ENCODE results near the gene OPA3.
"Not testable (repeated sequence)": the region's sequence is repeated elsewhere in the genome, so short reads cannot be mapped to it uniquely, and the experiment has no call there.

Gene OPA3

DNA sequence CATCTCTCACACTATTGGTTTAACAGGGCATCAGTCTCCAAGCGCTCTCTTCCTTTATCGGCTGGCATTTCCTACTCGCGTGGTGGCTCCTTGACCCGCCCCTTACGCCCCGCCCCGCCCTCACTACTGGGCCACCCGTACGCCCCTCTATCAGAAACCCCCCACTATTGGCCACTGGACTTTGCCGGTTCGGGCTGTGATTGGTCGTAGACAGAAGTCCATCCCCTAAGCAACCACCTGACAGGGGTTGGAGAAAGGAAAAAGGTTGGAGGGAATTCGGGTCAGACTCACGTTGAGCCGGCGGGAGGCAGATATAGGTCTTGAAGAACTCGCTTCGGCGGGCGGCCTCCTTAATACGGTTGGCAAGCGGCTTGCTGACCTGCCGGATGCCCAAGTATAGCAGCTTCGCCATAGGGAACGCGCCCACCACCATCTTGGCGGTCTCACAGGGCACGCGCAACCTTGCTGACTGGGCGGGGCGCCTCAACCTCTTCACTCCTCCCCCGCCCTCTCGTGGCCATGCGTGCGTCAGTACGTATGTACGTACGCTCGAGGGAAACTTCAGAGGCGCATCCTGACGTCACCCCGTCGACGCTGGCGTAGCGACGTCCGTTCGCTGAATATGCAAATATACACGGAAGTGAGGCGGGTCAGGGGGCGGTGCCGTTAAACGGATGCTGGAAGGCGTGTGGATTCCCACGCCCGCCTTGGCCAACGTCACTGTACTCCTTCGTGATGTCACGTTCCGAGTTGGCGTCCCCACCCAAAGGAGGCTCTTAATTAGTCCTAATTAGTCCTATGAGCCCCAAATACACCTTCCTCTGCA lies at the start of gene OPA3:
OPA3 (minus strand) TSS at position 471 of the 826 bp plus-strand sequence; CDS start at position 433, 38 bp downstream.
- DNase-seq = peak; percentile 81 to 100 (median 99)

GRCh38 chr19:45632468-45633196 lies 48.0 kb upstream of the OPA3 start:
- DNase-seq = peak in 26 of 51 donors; percentile 0 to 67 (median 24)

- DNase-seq = no peak
Observed at GRCh38 chr19:45630463-45630862, 45.9 kb upstream of the OPA3 start.

- DNase-seq = no peak
Observed at GRCh38 chr19:45629704-45630103, 45.1 kb upstream of the OPA3 start.

DNA sequence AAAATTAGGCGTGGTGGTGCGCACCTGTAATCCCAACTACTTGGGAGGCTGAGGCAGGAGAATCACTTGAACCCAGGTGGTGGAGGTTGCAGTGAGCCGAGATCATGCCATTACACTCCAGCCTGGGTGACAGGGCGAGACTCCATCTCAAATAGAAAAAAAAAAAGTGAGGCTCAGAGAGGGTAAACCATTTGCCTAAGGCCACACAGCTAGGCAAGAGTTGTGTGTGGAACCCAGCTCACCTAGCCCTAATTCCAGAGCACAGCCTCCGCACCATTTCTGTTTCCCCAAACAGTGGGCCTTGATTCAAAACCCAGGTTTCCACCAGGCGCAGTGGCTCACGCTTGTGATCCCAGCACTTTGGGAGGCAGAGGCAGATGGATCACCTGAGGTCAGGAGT lies 43.6 kb upstream of the OPA3 start:
- not testable (repeated sequence) for DNase-seq

DNA sequence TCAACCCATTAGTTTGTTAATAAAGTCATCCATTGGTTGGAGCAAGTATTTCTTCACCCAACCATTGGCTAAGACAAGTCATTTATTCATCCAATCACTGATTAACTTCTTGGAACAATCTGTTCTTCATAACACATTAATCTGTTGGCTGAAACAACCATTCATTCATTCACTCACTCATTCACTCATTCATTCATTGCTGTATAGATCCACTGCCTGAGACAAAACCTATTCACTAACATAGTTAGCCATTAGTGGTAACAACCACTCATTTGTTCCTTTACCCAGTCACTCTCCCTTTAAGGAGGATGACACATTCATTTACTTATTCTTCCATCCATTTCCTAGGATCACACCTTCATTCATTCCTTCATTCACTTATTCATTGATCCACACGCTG lies 39.4 kb upstream of the OPA3 start:
- DNase-seq = no peak

DNA sequence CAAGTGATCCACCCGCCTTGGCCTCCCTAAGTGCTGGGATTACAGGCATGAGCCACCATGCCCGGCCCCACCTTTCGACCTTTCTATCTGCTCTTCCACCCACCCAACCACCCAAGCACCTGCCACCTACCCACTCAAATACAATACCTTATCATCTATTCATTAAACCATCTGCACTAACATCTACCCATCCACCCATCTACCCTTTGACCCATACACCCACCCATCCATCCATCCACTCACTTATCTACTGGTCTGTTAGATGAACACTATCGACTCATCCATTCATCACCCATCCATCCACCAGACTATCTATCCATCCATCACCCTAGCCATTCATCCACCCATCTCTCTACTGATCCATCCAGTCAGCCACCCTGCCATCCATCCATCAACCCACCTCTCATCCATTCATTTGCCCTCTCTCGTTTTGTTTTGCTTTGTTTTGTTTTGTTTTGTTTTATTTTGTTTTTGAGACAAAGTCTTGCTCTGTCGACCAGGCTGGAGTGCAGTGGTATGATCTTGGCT lies 37.4 kb upstream of the OPA3 start:
- no peak for DNase-seq

DNA sequence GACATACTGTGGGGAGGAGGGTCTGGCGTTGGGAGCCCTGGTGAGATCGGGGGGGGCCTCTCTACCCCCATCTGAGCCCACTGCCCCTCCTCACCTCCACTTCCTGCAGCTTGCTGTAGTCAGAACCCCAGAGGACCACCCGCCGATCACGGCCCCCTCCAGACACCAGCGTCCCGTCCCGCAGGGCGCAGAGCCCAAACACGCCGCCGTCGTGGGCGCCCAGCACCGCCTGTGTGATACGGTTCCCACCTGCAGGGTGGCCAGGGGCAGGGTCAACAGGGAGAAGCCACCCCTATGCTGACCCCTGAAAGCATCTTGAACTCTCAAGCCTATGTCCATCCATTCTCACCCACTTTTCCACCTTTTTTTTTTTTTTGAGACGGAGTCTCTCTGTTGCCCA lies 36.8 kb upstream of the OPA3 start:
- no peak for DNase-seq

GRCh38 chr19:45616704-45617017 lies 32.1 kb upstream of the OPA3 start:
- DNase-seq = no peak

- DNase-seq = peak in 7 of 51 donors; percentile 0 to 29 (median 22)
Observed at GRCh38 chr19:45615795-45616703, 31.4 kb upstream of the OPA3 start.

DNA sequence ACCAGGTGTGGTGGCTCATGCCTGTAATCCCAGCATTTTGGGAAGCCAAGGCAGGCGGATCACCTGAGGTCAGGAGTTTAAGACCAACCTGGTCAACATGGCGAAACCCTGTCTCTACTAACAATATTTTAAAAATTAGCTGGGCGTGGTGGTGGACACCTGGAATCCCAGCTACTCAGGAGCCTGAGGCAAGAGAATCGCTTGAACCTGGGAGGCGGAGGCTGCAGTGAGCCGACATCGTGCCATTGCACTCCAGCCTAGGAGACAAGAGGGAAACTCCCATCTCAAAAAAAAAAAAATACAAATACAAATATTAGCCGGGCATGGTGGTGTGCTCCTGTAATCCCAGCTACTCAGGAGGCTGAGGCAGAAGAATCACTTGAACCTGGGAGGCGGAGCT lies 30.5 kb upstream of the OPA3 start:
- DNase-seq = not testable (repeated sequence)

- no peak for DNase-seq
Observed at GRCh38 chr19:45613926-45614725, 29.5 kb upstream of the OPA3 start.

DNA sequence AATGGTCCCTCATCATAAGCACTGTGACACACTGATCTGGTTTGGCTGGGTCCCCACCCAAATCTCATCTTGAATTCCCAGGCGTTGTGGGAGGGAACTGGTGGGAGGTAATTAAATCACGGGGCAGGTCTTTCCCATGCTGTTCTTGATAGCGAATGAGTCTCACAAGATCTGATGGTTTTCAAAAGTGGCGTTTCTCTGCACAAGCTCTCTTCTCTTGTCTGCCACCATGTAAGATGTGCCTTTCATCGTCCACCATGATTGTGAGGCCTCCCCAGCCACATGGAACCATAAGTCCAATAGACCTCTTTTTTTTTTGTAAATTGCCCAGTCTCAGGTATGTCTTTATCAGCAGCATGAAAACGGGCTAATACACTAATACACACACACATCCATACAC lies 24.3 kb upstream of the OPA3 start:
- no peak for DNase-seq

GRCh38 chr19:45607071-45608029 lies 22.7 kb upstream of the OPA3 start:
- DNase-seq = peak in 50 of 51 donors; percentile 2 to 79 (median 50)

DNA sequence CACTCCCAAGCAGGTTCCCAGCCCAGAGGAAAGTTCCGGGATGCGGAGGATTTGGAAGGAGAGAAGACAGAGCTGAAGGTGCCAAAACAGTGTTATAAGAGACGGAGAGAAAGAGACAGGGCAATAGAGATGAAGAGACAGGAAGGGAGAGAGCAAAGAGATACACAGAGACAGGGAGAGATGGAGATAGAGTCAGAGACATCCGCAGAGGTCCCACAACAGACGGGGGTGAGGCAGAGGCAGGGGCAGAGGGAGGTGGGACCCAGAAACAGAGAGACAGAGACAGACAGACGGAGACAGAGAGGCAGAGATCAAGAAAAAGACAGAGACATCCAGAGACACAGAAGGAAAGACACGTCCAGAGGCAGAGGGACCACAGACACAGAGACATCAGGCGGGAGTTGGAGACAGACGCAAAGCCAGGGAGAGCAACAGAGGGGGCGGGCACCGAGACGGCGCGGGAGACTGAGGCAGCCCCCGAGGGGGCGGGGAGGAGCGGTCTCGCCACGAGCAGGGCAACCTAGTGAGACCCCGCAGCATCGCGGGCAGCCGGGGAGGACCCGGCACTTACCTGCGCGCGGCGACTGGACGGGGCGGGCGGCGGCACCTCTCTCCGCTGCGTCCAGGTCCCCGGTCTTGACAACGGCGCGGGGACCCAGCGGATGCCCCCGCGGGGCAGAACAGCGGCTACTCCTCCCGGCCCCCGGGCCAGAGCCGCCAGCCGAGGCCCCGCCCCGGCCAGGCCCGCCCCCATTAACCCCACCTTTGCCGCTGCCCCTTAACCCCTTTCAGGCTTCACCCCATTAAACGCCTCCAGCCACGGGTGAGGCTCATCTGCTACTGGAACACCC lies 17.1 kb upstream of the OPA3 start, which contains the start of gene GPR4:
GPR4 (minus strand) TSS at position 689 of the 851 bp plus-strand sequence. CDS start 10,346 bp downstream, outside the sequence.
- DNase-seq = no peak

- DNase-seq = no peak
Observed at GRCh38 chr19:45601115-45601514, 16.5 kb upstream of the OPA3 start.

- DNase-seq = no peak
Observed at GRCh38 chr19:45600340-45600885, 15.8 kb upstream of the OPA3 start.

DNA sequence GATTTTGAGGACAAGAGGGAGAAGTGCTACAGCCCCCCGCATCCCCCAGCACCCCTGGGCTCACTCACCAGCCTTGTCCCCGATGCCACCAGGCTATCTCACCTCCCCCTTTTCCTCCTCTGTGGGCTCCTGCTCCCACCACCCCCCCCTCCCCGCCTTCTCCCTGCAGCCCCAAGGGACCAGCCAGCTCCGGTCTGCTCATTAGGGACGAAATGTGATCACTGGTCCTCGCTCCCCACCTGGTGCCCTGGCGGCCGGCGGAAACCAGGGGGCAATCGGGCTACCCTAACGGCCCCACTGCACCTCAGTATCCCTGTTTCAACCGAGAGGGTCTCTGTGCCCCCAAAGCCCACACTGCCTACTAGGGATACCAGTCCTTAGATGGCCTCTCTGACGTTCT lies 14.7 kb upstream of the OPA3 start:
- no peak for DNase-seq
